ENCODE data around the gene KCNT1. TPM values are rescaled to one million over a fixed set of nuclear protein-coding genes. Genes with fewer than 3 reads are reported as not detected.

KCNT1 gene
- total RNA-seq, 1 donor from 2014 or later = not detected

DNA sequence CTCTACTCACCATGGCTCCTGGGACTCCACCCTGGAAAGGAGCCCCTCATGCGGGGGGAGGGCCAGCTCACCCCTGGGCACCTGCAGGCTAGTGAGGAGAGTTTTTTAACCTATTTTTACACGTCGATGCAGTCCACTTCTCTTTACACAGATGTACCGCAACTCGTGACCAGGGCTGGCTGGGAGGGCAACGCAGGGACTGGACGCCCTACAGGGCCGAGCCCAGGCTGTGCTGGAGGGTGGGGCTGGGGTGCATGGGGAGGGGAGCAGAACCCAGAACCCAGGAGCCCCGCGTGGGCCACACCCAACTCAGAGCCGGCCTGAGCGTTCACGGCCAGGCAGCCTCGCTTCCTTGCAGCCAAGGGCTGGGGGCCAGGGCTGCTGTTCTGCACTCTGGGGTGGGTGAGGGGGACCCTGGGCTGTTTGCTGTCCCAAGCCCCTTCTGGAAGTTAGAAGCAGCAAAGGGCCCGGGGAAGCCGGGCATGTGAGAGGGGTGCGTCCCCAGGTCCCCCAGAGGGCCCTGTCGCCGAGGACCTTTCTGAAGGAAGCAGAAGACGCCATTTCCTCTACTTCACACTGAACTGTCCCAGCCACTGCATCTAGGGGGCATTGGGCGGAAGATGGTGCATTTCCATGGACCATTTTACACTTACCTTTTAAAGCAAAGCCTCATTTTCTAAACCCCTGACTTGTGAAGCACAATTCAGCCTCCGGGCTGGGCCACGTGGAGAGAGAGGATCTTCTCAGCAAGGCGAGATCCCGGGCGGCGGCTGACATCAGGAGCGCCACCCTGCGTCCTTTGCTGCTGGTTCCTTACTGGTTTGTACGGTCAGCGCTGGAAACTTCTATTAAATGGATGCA lies 90.5 kb downstream of the KCNT1 start:
- TF ChIP-seq, protein P1, sequence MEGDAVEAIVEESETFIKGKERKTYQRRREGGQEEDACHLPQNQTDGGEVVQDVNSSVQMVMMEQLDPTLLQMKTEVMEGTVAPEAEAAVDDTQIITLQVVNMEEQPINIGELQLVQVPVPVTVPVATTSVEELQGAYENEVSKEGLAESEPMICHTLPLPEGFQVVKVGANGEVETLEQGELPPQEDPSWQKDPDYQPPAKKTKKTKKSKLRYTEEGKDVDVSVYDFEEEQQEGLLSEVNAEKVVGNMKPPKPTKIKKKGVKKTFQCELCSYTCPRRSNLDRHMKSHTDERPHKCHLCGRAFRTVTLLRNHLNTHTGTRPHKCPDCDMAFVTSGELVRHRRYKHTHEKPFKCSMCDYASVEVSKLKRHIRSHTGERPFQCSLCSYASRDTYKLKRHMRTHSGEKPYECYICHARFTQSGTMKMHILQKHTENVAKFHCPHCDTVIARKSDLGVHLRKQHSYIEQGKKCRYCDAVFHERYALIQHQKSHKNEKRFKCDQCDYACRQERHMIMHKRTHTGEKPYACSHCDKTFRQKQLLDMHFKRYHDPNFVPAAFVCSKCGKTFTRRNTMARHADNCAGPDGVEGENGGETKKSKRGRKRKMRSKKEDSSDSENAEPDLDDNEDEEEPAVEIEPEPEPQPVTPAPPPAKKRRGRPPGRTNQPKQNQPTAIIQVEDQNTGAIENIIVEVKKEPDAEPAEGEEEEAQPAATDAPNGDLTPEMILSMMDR (IDR thresholded peaks at IDR 0.05; ENCODE audit: insufficient read depth, low read length, poor library complexity, severe bottlenecking) = no peak
- Histone ChIP-seq H3K27me3 (ENCODE audit: control insufficient read depth, insufficient read depth, low read length) (peaks cover 17% of the 10 kb centered on the region), H3K36me3 (ENCODE audit: control insufficient read depth, insufficient read depth, low read length) (no peaks in the 10 kb centered on the region), H3K4me3 (ENCODE audit: low read depth, low read length) (no peak overlapping the region)
- no peak for DNase-seq (ENCODE audit: low read depth)

DNA sequence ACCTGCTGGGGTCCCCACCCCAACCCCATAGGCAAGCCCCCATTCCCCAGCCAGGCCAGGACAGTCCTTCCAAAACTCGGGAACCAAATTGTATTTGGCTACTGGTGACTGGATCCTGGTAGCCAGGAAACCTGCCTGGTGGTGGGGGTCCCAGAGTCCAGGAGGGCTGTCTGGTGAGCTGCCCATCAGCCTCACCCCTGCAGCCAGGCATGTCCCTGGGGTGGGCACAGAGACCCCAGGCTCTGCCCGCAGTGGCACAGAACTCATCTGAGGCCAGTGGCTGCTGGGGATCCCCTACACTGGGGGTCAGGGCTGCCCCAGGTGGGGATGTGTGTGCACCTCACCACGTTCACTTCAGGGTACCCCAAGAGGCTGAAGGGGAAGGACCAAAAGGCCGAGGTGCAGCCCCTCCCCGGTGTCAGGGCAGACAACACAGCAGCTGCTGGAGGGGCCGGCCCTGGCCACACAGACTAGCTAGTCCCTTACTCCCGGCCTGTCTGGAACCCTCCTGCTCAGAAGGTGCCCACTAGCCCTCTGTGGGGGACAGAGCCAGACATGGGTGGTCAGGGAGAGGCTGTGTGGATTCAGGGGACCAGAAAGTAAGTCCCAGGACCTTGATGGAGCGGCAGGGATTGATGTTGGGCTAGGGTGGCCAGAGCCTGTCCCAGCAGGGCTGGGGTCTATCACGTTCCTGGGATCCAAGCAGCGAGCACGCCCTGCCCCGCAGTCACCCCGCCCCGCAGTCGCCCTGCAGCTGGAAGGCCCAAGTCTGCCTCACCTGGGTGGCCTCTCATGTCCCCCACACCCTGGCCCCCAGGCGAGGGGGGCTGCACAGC lies 91.5 kb downstream of the KCNT1 start:
- H3K36me3 ChIP-seq (ENCODE audit: control insufficient read depth, insufficient read depth, low read length) = no peaks in the 10 kb centered on the region
- DNase-seq (ENCODE audit: low read depth) = no peak
- H3K4me3 ChIP-seq (ENCODE audit: low read depth, low read length) = no peak overlapping the region
- H3K27me3 ChIP-seq (ENCODE audit: control insufficient read depth, insufficient read depth, low read length) = peaks cover 17% of the 10 kb centered on the region
- TF ChIP-seq, protein P1 (IDR thresholded peaks at IDR 0.05; ENCODE audit: insufficient read depth, low read length, poor library complexity, severe bottlenecking) = no peak

DNA sequence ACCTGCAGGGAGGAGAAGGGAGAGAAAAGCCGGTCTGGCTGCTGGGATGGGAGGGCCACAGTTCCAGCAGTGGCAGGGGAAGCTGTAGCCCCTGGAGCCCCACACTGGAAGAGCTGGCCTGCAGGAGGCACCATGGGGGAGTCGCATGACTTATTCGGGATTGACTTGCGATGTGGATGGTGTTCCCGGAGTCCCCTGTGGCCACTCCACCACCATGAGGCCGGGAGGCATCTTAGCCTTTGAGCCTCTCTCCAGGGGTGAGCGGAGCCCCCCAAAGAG lies 92.0 kb downstream of the KCNT1 start:
- peaks cover 17% of the 10 kb centered on the region for H3K27me3 ChIP-seq (ENCODE audit: control insufficient read depth, insufficient read depth, low read length)
- TF ChIP-seq, protein P1 (IDR thresholded peaks at IDR 0.05; ENCODE audit: insufficient read depth, low read length, poor library complexity, severe bottlenecking) = no peak

DNA sequence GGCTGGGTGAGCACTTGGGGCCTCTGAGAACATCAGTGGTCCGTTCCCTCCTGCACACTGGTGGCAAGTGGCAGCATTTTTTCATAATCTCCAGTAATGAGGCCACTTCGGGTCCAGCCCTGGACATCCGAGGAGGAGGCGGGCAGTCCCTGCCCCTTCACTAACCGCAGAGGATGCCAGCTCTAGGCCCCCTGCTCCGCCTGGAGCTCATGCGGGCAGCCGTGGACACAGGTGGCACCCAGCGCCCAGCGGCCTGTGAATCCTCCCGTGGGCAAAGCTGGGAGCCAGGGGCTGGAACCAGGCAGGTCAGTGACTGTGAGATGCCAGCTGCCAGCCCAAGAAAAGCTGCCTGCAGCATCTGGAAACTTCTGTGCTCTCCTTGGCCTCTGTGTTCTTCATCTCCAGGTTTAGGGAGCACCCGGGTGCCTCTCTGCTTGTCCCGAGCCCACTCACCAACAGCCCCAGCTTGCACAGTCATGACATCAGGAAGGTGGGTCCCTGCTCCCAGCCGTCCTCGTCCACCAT lies 92.4 kb downstream of the KCNT1 start:
- no peaks in the 10 kb centered on the region for H3K36me3 ChIP-seq (ENCODE audit: control insufficient read depth, insufficient read depth, low read length)
- no peak overlapping the region for H3K4me3 ChIP-seq (ENCODE audit: low read depth, low read length)
- H3K27me3 ChIP-seq (ENCODE audit: control insufficient read depth, insufficient read depth, low read length) = peaks cover 17% of the 10 kb centered on the region
- TF ChIP-seq, protein P1 (IDR thresholded peaks at IDR 0.05; ENCODE audit: insufficient read depth, low read length, poor library complexity, severe bottlenecking) = no peak
- no peak for DNase-seq (ENCODE audit: low read depth)

More for the DNA sequence above, 92.0 kb downstream of the KCNT1 start:
- DNase-seq (ENCODE audit: low read depth) = no peak
- no peaks in the 10 kb centered on the region for H3K36me3 ChIP-seq (ENCODE audit: control insufficient read depth, insufficient read depth, low read length)
- H3K4me3 ChIP-seq (ENCODE audit: low read depth, low read length) = no peak overlapping the region

DNA sequence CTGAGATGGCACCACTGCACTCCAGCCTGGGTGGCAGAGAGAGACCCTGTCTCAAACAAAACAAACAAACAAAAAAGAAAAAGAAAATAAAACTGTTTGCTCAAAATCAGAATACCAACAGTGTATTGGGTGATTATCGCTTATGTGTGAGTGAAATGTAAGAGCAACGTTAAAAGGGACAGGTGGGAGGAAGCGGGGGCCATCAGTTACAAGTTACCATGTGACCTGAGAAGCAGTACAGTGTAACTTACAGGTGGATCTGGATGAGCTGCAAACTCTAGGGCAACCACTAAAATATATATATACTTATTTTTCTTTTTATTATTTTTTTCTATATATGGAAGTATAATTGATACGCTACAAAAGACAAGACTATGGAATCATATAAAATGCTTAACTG lies 93.4 kb downstream of the KCNT1 start:
- TF ChIP-seq, protein P1 (IDR thresholded peaks at IDR 0.05; ENCODE audit: insufficient read depth, low read length, poor library complexity, severe bottlenecking) = no peak
- Histone ChIP-seq H3K27me3 (ENCODE audit: control insufficient read depth, insufficient read depth, low read length) (peaks cover 17% of the 10 kb centered on the region), H3K4me3 (ENCODE audit: low read depth, low read length) (no peak overlapping the region), H3K36me3 (ENCODE audit: control insufficient read depth, insufficient read depth, low read length) (no peaks in the 10 kb centered on the region)
- DNase-seq (ENCODE audit: low read depth) = no peak
